GM19397 (cell line): ENCODE measurements around the gene OGFOD2.

Experiments
- ATAC-seq: cut with Tn5 transposase; IDR thresholded peaks from one replicate; pipeline ENCODE4 v1.9.1; 2021; ENCODE audit warnings: mild to moderate bottlenecking, moderate library complexity; ENCODE audit not compliant: unreplicated experiment

The OGFOD2 gene

GRCh38 chr12:122951406-122951805 is 23.6 kb upstream of the OGFOD2 start:
- no peak for ATAC-seq

GRCh38 chr12:122951979-122952892 is 22.8 kb upstream of the OGFOD2 start:
- ATAC-seq = peak; percentile 60

GRCh38 chr12:122955156-122955555 is 19.9 kb upstream of the OGFOD2 start:
- ATAC-seq = no peak

- ATAC-seq = no peak
These were observed 19.0 kb upstream of the OGFOD2 start for GRCh38 chr12:122956035-122956434.

- no peak for ATAC-seq
These were observed 16.7 kb upstream of the OGFOD2 start for GRCh38 chr12:122958198-122958888.

DNA sequence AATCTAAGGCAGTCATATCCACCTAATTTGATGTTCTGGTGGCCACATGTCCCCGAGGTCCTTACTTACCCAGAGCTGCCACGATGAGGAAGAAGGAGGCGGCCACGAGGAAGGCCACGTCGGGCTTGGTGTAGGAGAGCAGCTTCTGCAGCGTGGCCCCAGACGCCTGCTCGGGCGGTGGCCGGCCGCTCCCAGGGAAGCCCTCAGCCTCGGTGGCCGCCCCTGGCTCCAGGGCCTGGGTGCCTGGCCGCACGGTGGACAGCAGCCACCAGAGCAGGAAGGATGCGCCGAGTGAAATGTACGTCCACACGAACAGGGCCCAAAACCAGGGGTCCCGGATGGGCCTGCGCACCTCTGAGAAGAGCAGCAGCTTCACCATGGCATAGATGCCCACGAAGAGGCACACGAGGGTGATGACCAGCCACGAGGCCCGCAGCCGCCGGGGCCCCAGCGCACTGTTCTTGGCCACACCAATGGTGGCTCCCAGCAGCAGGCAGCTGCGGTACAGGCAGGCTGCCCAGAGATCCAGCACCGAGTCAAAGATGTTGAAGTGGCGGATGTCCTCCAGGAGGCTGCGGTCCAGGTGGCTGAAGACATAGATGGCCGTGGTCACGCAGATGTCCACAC is 15.4 kb upstream of the OGFOD2 start:
- no peak for ATAC-seq

- no peak for ATAC-seq
These were observed 14.9 kb upstream of the OGFOD2 start for GRCh38 chr12:122960193-122960569.

DNA sequence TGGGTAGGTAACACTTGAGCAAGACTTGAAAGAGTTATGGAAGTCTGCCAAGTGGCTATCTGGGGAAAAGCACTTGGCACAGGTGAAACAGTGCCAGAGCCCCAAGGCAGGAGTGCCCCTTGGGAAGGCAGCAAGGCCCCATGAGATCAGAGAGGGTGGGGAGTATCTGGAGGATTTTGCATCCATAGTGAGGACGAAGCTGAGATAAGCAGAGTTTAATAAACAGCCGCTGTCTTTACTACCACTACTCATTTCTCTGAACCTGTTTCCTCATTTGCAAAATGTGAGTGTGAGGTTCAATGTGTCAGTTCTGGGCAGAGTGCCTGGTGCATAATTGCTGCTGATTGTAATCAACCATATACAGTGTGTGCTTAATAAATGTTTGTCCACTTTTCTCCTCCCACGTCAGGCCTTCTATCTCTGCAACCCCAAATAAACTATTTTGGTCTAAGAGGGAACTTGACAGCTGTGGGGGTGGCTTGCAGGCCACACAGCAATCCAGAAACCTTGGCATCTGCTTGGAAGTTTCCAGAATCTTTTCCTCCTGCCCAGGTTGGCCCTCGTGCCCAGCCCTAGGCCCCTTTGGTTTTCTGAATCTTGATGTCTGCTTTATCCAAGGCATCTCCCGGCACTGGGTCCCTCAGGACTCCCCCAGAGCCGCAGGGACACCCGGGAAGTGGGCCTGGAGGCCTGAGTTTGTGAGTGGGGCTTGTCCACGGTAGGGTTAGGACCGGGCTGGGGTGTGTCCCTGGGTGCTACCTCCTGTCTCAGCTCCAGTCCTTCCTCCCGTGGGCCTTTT is 13.3 kb upstream of the OGFOD2 start:
- ATAC-seq = no peak

- no peak for ATAC-seq
These were observed 11.1 kb upstream of the OGFOD2 start for GRCh38 chr12:122963941-122964265.

DNA sequence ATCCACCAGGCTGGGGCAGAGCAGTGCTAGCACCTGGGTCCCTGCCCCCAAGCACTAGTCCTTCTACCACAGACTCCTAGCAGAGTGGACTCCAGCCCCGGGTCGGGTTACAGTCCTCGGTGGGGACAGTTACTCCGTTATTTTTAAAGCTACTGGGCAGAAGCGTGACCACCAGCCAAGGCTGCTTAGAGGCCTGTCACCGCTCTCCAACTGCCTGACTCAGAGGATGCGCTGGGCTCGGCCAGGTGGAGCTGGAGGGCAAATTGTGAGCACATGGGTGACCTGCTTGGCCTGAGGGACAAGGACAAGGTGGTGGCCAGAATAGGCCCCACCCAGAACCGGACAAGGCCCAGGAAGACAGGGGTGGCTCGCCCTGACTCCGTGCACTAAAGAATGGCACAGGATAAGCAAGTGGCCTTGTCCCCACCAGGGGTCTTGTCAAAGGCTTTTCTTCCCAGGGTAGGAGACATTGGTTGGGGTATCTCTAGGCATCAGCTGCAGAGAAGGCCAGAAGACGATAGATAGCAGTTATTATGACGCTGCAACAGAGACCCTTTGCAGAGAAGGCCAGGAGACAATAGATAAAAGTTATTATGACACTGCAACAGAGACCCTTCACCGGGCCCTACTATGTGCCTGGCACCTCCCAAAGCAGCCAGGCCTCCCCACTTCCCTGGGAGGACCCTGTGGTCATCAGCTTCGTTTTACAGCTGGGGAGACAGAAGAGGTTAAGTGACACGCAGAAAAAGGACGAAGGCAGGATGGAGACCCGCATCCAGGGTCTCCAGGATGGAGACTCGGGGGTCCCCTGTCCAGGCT is 10.4 kb upstream of the OGFOD2 start:
- ATAC-seq = no peak

GRCh38 chr12:122965321-122965751 is 9.7 kb upstream of the OGFOD2 start:
- no peak for ATAC-seq

- ATAC-seq = peak; percentile 72
These were observed 8.9 kb upstream of the OGFOD2 start, which contains the start of gene ABCB9 for GRCh38 chr12:122965851-122966742. Gene ABCB9, minus strand, starts transcription at chr12:122966463. Its CDS starts 6,228 bp downstream, at chr12:122960235.

DNA sequence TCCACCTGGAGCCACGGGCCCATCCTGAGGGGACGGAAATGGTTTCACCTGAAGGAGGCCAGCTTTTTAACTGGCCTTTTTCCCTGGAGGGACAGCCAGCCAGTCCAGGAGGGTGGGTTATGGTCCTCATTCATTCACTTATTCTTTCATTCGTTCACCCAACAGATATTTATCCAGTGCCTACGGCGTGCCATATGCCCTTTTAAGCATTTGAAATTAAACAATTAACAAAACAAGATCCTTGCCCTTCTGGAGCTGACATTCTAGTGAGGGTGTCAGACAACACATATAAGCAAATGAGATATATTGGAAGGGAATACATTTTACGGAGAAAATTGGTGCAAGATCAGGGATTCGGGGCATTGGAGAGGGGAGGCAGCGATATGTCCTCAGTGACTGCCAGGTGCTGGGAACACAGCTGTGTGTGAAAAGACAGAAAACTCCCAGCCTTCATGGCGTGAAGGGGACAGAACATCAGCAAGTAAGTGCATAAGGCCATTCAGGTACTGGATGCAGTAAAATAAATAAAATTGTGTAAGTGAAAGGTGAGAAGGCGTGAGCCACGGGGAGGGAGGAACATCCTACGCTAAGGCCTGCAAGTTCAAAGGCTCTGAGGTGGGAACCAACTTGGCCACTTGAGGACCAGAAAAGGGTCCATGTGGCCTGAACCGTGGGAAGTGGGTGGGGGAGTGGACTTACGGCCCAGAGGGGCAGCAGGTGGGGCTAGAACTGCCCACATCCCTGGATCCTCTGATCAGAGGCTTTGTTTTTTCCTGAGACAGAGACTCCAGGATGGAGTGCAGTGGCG is 8.1 kb upstream of the OGFOD2 start:
- no peak for ATAC-seq

- ATAC-seq = no peak
These were observed 6.9 kb upstream of the OGFOD2 start for GRCh38 chr12:122968104-122968503.

DNA sequence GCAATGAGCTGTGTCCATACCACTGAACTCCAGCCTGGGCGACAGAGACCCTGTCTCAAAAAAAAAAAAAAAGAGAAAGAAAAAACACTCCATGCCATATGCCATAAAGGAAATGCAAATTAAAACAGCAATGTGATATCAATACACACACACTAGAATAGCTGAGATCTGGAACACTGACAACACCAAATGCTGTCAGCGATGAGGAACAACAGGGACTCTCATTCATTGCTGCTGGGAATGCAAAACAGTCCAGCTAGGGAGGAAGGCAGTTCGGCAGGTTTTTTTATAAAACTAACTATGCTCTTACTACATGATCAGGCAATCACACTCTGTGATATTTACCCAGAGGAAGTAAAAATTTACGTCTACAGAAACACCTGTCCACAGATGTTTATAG is 5.4 kb upstream of the OGFOD2 start:
- ATAC-seq = no peak

DNA sequence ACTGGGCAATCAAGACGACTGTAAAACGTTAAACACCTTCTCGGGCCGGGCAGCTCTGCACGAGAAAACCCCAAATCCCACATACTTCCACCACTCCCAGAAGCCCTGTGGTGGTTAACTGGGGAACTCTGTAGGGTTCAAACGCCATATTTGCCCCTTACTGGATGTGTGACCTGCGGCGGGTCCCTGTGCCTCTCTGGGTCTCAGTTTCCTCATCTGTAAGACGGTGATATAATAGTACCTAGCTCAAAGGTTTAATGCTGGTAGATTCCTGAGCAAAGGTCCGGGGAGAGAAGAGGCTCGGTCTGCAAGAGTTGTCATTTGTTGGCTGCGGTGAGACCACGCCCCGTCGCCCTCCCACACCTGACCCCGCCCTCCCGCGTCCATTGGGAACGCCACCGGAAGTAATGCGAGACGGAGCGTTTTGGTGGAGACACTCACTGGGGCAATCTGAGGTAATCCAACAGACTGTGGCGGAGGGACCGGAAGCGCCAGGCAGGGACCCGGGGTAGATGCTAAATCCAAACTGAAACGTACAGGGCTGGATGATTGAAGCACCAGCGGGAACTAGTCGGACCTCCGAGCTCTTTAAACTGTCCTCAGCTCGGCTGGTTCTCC is 661 bp upstream of the OGFOD2 start:
- peak; percentile 82 for ATAC-seq

- ATAC-seq = no peak
These were observed 975 bp downstream of the OGFOD2 start for GRCh38 chr12:122975790-122976647.
